NCI-H460 (cell line): ENCODE results near the gene TNFSF15. TPM values are rescaled to one million over a fixed set of nuclear protein-coding genes. Genes with fewer than 3 reads are reported as not detected.

Source experiments
- DNase-seq: peaks from one replicate; pipeline ENCODE4 v3.0.0-alpha.2; 2016; ENCODE audit warnings: low read depth; ENCODE audit errors: extremely low read depth
- polyA plus RNA-seq: library from polyadenylated mRNA; depleted of rRNA; stranded (reverse); fragments of >200 nt; gene quantifications from 2 replicates; pipeline ENCODE4 v1.2.3, GENCODE V29; 2014; cell fraction: nucleus; rRNA removed
- total RNA-seq: library from RNA; depleted of rRNA; stranded (reverse); fragments of >200 nt; shearing (Covaris generic); gene quantifications from 2 replicates; pipeline ENCODE4 v1.2.3, GENCODE V29; 2014; rRNA removed

TNFSF15 gene
- not detected in 2 replicates for total RNA-seq
- polyA plus RNA-seq = not detected in 2 replicates

GRCh38 chr9:114805670-114806525 is at the start of gene TNFSF15:
TSS of gene TNFSF15 (minus strand) at chr9:114806039. CDS start at chr9:114806012, 27 bp downstream.
- no peak for DNase-seq

GRCh38 chr9:114855488-114855887 is 49.6 kb upstream of the TNFSF15 start:
- no peak for DNase-seq

- no peak for DNase-seq
These were observed 49.0 kb upstream of the TNFSF15 start for GRCh38 chr9:114854736-114855355.

- DNase-seq = no peak
These were observed 47.4 kb upstream of the TNFSF15 start for GRCh38 chr9:114853071-114853855.

DNA sequence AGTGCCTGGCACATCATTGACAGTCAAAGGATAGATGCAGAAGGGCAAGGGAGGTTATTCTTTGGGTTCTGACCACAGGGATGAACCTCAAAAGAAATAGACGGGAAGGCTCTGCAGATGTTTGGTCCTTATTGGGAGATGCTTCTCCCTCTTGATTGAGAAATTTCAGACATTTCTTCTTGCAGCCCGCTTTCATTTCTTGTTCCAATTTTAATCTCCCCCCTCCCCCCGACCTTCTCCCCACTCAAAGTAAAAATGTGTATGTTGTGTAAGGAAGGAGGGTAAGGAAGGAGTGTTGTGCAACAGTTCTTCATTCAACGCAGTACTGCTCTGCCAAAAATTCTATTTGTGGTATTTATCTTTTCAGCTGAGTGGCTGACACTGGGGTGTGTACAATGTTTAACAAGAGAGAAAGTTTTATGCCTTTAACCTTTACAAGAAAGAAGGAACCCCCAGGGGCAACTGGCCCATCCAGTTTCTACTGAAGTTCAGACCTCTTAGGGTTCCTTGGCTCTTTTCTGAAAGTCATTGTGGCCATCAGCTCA is 46.3 kb upstream of the TNFSF15 start:
- DNase-seq = no peak

DNA sequence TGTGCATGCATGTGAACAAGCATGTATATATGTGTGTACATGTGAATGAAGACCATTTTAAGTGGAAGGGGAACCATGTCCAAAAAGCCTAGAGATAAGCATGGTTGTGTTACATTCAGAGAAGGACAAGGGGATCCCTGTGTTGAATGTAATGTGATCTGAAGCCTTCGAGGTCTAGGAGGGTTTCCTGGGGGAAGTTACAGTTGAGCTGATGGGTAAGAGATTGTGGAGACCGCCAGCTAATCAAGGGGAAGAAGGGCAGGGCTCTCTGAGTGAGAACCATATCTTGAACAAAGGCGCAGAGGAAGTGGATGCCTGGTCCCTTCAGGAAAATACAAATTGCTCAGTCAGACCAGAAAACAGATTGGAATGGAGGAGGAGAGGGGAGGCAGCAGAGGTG is 45.5 kb upstream of the TNFSF15 start:
- no peak for DNase-seq

- no peak for DNase-seq
These were observed 45.0 kb upstream of the TNFSF15 start for GRCh38 chr9:114850871-114851270.

- DNase-seq = no peak
These were observed 43.6 kb upstream of the TNFSF15 start for GRCh38 chr9:114849450-114849849.

DNA sequence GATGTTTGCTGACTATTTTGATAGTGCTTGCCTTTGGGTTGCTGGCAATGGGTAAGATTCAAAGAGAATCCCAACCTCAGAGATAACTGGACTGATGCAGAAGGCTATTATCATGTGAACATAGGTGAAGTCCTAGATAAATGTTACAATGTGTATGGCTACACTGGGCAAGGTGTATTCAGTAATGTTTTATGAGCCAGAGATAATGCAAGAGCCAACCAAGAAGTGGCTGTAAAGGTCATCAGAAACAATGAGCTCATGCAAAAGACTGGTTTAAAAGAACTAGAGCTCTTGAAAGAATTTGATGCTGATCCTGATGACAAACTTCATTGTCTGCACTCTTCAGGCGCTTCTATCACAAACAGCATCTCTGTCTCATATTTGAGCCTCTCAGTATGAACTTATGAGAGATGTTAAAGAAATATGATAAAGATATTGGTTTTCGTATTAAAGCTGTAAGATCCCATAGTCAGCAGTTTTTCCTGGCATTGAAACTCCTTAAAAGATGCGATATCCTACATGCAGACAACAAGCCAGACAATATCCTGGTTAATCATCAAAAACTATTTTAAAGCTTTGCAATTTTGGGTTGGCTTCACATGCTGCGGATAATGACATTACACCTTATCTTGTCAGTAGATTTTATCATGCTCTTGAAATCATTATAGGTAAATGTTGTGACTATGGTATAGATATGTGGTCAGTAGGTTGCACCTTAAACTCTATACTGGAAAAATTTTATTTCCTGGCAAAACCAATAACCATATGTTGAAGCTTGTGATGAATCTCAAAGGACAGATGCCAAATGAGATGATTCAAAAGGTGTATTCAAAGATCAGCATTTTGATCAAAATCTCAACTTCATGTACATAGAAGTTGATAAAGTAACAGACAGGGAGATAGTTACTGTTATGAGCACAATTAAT is 41.9 kb upstream of the TNFSF15 start:
- no peak for DNase-seq

DNA sequence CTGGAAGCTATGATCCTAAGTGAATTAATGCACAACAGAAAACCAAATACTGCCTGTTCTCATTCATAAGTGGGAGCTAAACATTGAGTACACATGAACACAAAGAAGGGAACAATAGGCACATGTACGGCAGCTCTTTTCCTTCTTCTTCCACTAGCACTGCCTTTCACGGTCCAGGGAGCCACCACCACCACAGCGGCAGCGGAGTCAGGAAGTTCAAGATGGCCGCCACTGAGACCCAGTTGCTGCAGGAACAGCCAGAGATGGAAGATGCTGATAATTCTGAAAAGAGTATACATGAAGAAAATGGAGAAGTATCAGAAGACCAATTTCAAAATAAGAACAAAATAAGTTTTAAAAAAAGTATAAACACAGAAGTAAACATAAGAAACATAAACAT is 39.5 kb upstream of the TNFSF15 start:
- DNase-seq = no peak

GRCh38 chr9:114844766-114845165 is 38.9 kb upstream of the TNFSF15 start:
- no peak for DNase-seq

GRCh38 chr9:114837923-114838322 is 32.1 kb upstream of the TNFSF15 start:
- DNase-seq = no peak

GRCh38 chr9:114836769-114837168 is 30.9 kb upstream of the TNFSF15 start:
- DNase-seq = no peak

DNA sequence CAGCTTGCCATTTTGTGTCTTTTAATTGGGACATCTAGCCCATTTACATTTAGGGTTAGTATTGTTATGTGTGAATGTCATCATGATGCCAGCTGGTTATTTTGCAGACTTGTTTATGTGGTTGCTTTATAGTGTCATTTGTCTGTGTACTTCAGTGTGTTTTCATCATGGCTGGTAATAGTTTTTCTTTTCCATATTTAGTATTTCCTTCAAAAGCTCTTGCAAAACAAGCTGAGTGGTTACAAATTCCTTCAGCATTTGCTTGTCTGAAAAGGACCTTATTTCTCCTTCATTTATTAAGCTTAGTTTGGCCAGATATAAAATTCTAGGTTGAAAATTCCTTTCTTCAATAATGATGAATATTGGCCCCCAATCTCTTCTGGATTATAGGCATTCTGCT is 28.5 kb upstream of the TNFSF15 start:
- DNase-seq = no peak

GRCh38 chr9:114830546-114830945 is 24.7 kb upstream of the TNFSF15 start:
- DNase-seq = no peak

DNA sequence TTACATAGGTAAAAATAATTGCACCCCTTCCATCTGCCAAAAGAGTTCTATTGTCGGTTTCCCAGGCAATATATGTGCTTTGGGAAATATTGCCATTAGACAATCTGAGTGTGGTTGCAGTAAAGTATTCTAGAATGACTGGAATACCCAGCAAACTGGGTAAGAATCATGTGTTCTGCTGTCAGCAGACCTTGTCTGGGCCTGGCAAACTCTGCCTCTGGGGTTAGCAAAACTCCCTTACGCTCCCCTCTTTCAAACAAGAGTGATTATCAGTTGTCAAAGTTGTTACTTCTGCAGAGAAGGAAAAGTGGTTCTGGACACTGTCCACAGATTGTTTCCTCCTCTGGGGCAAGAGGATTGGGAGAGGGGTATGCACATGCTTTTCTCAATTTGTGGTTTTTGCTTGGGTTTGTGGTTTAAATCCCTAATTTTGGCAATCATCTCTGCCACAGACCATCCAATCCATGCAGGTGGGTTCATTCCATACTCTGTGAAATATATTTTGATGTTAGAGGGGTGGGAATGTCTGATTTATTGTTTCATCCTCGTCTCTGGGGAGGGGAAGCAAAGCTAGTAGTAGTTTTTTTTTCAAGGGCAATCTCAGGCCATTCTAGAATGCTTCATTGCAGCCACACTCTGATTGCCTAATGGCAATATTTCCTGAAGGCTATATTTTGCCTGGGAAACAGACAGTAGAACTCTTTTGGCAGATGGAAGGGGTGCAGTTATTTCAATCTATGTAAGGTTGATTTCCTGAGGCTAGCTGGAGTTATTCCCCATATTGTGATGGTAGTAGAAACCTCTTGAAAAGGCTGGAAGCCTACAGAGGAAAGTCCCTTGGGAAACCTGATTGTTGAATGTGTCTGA is 24.0 kb upstream of the TNFSF15 start:
- no peak for DNase-seq

DNA sequence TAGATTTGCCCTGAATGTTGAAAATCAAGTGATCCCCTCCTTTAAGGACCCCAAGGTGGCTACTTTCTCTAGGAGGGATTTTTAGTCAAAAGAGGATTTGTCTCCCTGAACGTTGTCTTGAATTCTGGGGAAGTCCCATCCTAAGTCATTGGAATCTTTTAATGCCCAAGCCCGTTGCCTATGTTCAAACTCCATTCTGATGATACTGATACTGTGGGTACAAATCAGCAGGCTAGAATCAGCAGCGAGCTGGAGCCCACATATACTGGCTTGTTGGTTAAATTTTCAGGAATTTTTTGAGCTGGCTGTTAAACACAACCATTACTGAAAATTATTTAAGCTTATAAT is 22.4 kb upstream of the TNFSF15 start:
- no peak for DNase-seq

GRCh38 chr9:114827641-114828302 is 21.9 kb upstream of the TNFSF15 start:
- DNase-seq = no peak
